GF-D8 (cell line): Measurements from ENCODE around the gene PSG5.
"Not testable (repeated sequence)": the region's sequence is repeated elsewhere in the genome, so short reads cannot be mapped to it uniquely, and the experiment has no call there.

Experiments used
- DNase-seq: peaks from one replicate; lab custom pipeline; 2025; lab: John Stamatoyannopoulos, UW

Gene PSG5

DNA sequence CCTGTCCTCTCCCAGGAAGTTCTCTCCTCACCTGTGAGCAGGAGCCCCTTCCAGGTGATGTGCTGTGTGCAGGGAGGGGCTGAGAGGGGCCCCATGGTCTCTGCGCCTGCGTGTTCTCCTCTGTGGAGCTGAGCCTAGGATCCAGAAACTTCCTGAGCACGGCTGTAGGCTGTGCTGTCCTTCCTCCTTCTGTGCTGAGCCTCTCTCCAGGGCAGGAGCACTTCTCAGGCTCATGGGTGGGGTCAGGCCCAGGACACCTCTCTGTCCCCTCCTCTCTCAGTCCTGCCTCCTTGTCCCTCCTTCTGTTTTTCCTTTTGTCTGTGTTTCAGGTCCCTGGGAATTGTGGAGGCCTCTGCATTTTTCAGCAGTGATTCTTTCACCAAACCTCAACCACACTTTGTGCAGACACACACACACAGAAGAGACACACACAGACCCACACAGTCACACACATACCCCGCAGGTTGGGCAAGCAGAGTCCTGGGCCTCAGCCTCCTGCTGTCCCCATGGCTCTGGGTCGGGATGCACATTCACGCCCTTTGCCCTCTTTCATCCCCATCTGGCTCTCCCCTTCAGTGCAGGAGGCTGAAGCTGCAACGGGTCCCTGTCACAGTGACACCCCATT lies at the start of gene PSG5:
TSS of gene PSG5 (minus strand) at position 226 of the 625 bp plus-strand sequence. CDS start at position 95, 131 bp downstream.
- not testable (repeated sequence) for DNase-seq

- not testable (repeated sequence) for DNase-seq
Observed at GRCh38 chr19:43235686-43236085, 49.4 kb upstream of the PSG5 start.

DNA sequence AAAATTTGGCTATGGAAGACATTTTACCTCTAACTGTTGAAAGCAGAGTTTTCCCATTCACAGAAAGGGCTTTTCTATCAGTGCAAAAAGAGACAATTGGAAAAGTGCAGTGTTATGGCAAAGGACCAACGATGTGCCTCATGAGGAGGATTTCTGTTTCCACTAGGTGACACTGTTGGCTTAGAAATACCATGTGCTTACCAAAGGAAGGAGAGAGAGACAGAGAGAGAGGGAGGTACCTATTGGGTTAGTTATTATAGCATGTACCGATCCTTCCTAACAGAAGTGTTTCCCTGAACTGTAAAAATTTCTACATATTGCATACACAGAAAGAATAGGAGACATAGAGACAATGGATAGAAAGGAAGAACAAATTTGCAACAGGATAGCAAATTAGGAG lies 43.0 kb upstream of the PSG5 start:
- no peak for DNase-seq

GRCh38 chr19:43228730-43229129 lies 42.4 kb upstream of the PSG5 start:
- not testable (repeated sequence) for DNase-seq

DNA sequence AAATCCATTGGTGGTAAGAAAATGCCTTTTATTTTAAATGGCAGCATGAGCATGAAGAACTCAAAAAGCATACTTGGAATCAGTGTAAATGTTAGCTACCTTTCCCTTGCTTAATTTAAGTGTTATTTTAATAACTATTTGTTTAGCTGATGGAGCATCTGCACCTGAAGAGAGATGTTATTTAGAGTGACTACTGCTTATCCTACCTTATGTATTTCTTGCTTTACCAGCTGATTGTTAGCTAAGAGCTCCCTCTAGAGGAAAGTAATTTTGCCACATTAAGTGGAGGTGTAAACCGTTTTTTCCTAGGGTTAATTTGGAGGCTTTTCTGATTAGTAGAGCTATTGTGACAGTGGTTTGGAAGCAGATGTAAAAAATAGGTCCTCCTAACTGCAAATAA lies 40.6 kb upstream of the PSG5 start:
- not testable (repeated sequence) for DNase-seq

DNA sequence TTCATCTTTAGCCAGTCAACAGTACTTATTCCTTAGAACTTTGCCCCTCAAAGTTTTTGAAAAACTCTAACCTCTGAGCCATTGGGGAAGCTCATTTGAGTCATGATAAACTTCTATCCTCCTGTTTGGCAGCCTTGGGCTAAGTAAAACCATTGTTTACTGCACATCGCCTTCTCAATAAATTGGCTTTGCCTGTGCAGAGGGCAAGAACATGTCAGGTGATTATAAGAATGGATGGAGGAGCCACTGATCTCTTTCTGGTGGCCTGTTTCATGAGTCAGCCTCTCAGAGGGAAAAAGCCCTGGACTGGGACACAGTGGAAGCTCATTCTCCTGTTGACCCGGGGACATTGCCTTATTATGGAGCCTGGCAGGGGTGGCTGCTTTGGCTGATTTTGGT lies 38.5 kb upstream of the PSG5 start:
- DNase-seq: no peak

DNA sequence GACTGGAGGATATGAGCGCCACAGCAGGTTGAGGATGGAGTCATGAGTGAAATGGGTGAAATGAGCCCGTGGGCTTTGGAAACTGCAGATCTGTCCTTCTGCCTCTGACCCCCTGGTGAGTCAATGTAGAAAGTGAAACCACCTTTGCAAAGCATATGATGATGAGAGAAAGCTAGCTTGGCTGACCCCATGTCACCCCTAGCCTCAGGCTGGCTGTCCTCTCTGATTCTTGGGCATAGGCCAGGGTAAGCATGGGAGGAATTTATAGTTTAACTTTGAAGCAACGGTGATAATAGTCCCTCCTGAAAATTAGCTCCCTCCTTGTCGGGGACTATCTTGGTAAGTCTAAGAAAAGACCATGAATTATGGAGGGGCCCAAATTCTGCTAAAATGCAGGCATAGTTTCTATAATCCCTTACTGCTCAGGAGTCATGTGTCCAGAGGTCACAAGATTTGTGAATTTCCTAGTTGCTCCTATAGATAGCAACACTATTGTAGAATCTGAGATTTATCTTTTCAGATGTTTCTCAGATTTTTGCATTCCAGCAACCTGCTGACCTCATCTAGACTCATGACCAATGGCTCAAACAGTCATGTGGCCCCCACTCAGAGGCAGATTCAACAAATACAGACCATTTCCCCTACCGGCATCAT lies 38.0 kb upstream of the PSG5 start:
- DNase-seq: not testable (repeated sequence)

- DNase-seq: not testable (repeated sequence)
Observed at GRCh38 chr19:43221891-43222290, 35.6 kb upstream of the PSG5 start.

- DNase-seq: not testable (repeated sequence)
Observed at GRCh38 chr19:43219136-43219535, 32.8 kb upstream of the PSG5 start.

GRCh38 chr19:43215881-43216280 lies 29.5 kb upstream of the PSG5 start:
- not testable (repeated sequence) for DNase-seq

- no peak for DNase-seq
Observed at GRCh38 chr19:43207991-43208390, 21.7 kb upstream of the PSG5 start.

DNA sequence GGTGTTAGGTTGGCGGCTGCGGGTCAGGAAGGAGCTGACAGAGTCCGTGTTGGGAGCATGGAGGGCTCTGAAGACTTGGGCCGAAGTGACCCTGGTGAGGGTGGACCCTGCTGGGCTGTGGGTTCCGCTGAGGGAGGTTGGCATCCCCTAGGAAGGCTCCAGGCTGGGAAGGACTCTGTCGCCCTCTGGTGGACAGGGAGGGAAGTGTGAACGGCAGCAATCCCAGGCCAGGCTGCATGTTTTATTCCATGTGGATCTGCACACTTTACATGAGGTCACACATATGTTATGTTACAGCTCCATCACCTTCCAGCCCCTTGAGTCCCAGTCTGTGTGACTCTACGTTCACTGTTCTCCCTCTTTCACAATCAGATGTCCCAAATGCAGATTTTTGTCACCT lies 20.8 kb upstream of the PSG5 start:
- DNase-seq: not testable (repeated sequence)

- not testable (repeated sequence) for DNase-seq
Observed at GRCh38 chr19:43205471-43206105, 19.3 kb upstream of the PSG5 start, which contains the start of gene PSG4. TSS of gene PSG4 (minus strand) at chr19:43205638. CDS start at chr19:43205536, 102 bp downstream.

- not testable (repeated sequence) for DNase-seq
Observed at GRCh38 chr19:43203611-43204010, 17.3 kb upstream of the PSG5 start.

GRCh38 chr19:43201891-43202290 lies 15.6 kb upstream of the PSG5 start:
- not testable (repeated sequence) for DNase-seq

GRCh38 chr19:43201337-43201801 lies 15.0 kb upstream of the PSG5 start:
- DNase-seq: not testable (repeated sequence)

DNA sequence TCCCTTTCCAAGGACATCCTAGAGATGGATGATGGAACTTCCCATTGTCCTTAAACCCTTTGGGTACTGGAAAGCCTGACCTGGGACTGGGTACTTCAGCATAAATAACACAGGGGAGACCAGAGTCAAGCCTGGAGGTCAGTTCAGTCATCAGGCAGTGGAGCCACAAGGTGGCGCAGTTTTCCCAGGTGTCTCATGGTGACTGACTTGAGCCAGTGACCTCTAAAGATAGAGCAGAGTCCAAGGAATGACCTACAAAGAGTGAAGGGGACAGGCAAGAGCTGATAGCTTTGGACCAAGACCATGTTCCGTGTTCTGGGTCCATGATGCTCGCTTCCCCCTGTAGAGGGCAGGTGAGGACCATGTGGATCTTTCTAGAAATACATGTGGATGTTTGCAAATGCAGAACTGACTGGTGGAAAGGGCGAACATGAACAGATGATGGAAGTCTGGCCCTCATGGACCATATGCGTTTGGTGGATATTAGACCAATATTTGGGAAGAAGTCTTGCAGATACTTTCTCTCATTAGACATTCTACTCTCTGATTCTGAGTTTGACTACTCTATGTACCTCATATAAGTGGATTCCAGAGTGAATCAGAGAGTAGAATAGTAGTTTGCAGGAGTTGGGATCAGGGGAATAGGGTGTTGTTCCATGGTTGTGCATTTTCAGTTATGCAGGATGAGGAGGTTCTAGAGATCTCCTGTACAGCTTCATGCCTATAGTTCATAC lies 12.5 kb upstream of the PSG5 start:
- not testable (repeated sequence) for DNase-seq

DNA sequence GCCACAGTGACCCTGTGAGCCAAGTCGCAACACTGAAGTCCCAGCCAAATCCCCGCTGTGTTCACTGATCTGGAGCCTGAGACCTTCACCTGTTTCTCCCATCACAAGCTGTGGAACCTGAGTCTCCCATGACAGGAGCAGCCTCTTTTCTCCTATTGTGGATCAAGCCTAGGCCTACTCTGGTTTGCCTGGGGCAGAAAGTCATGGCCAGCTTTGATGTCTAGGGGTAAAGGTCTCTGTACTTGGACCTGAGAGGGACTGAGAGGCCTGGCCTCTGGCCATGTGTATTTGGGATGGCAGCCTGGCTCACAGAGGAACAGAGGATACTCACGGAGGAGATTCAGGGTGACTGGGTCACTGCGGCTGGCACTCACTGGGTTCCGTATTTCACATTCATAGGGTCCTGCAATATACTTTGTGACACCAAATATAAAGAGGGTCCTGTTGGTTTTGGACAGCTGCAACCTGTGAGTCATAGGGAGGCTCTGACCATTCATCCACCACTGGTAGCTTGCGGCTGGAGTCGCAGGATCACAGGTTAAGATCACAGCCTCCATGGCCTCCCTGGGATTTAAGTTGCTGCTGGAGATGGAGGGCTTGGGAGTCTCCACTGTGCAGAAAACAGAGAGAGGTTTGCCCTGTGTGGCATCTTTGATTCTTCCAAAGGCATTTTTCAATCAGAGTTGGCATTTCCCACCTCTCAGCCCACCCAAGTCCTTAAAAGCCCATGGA lies 11.5 kb upstream of the PSG5 start:
- DNase-seq: not testable (repeated sequence)

DNA sequence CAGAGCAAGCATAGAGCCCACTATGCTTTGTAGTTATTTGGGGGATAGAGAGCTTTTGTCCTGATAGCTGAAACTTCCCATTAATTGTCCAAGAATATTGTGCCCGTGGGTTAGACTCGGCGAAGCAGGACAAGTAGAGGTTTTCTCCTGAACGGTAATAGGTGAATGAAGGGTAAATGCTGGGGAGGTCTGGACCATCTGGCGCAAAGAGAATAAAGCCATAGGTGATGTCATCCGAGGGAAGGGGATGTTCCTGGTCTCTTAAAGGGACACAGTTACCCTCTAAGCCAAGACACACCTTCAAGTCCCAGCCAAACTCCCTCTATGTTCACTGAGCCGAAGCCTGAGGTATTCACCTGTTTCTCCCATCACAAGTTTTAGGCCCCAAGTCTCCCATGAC lies 8.1 kb upstream of the PSG5 start:
- DNase-seq: not testable (repeated sequence)

- not testable (repeated sequence) for DNase-seq
Observed at GRCh38 chr19:43192381-43193155, 6.2 kb upstream of the PSG5 start.

DNA sequence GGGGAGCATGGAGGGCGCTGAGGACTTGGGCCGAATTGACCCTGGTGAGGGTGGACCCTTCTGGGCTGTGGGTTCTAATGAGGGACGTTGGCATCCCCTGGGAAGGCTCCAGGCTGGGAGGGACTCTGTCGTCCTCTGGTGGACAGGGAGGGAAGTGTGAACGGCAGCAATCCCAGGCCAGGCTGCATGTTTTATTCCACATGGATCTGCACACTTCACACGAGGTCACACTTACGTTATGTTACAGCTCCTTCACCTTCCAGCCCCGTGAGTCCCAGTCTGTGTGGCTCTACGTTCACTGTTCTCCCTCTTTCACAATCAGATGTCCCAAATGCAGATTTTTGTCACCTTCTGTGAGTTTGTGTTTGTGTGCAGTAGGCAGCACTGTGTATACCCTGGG lies 1.8 kb upstream of the PSG5 start:
- DNase-seq: not testable (repeated sequence)
